Lung (tissue), 12 donors: ENCODE measurements around the gene SLC30A3. TPM values are rescaled to one million over a fixed set of nuclear protein-coding genes. Genes with fewer than 3 reads are reported as not detected.

Source experiments
- ATAC-seq: fragments of 200-7000 bp; cut with Tn5 transposase; one replicate; pipeline ENCODE4 v1.9.1; 2020; ENCODE audit warnings: moderate number of reproducible peaks; ENCODE audit not compliant: insufficient read depth, low FRiP score
- DNase-seq, 3 donors: peaks; one replicate each; pipeline ENCODE4 v3.0.0-alpha.2; 2013 to 2017
- H3K27ac ChIP-seq, 2 donors: one replicate each; pipeline ENCODE4 v1.5.1; 2013; ENCODE audit warnings: mild to moderate bottlenecking in 2 of 2, moderate library complexity in 2 of 2, control low read depth in 1 of 2, inconsistent platforms in 1 of 2, low read depth in 1 of 2, low read length in 1 of 2
- H3K27me3 ChIP-seq, 3 donors: one replicate each; pipeline ENCODE4 v1.5.1; 2013; ENCODE audit warnings: low read length in 2 of 3; ENCODE audit not compliant: control insufficient read depth in 3 of 3, insufficient read depth in 3 of 3
- H3K36me3 ChIP-seq, 4 donors: one replicate each; pipeline ENCODE4 v1.5.1; 2013; ENCODE audit warnings: low read length in 4 of 4, mild to moderate bottlenecking in 1 of 4, moderate library complexity in 1 of 4; ENCODE audit not compliant: control insufficient read depth in 4 of 4, insufficient read depth in 4 of 4
- H3K4me1 ChIP-seq, 5 donors: one replicate each; pipeline ENCODE4 v1.5.1; 2013; ENCODE audit warnings: low read length in 5 of 5, mild to moderate bottlenecking in 2 of 5, moderate library complexity in 1 of 5; ENCODE audit not compliant: control insufficient read depth in 5 of 5, insufficient read depth in 5 of 5
- H3K4me3 ChIP-seq: one replicate; pipeline ENCODE4 v1.5.1; 2013; ENCODE audit warnings: mild to moderate bottlenecking, control low read depth, moderate library complexity
- H3K9ac ChIP-seq, 2 donors: one replicate each; pipeline ENCODE4 v1.5.1; 2013; ENCODE audit warnings: low read length in 2 of 2, control low read depth in 1 of 2; ENCODE audit not compliant: insufficient read depth in 1 of 2
- H3K9me3 ChIP-seq, 4 donors: one replicate each; pipeline ENCODE4 v1.5.1; 2013; ENCODE audit warnings: low read length in 3 of 4, mild to moderate bottlenecking in 1 of 4, moderate library complexity in 1 of 4; ENCODE audit not compliant: control insufficient read depth in 4 of 4, insufficient read depth in 3 of 4
- WGBS, 2 donors: extraction: QIAGEN DNeasy Blood & Tissue Kit; methylation state at CpG; one replicate each; pipeline ENCODE4 v1.1.7; 2013; 5-methylcytosine and 5-hydroxymethylcytosine counted together
- polyA plus RNA-seq, 2 donors: library from polyadenylated mRNA; stranded (reverse); fragments of 200-250 nt; gene quantifications; one replicate each; pipeline ENCODE4 v1.2.1, GENCODE V29; 2013
- total RNA-seq, 2 donors: library from RNA; depleted of rRNA in 1 of 2; stranded (reverse); fragments of >200 nt in 1 of 2; gene quantifications; one replicate each; pipeline ENCODE4 v1.2.1, GENCODE V29; 2014 to 2021
- TF ChIP-seq, protein P1 (sequence below): IDR thresholded peaks from 2 replicates; pipeline ENCODE4 v1.5.1; 2012; ENCODE audit warnings: mild to moderate bottlenecking; ENCODE audit errors: control extremely low read depth, extremely low read depth
- donor health status: control.
- donor health status: control.
- donor health status: Bipolar disorder and iron deficiency.
- donor health status: healthy.
- donor health status: DM: yes; HTN: yes; CAD: no.

Gene SLC30A3
- total and polyA plus RNA-seq, 4 donors = 0.11 to 0.77 (median 0.34) TPM

DNA sequence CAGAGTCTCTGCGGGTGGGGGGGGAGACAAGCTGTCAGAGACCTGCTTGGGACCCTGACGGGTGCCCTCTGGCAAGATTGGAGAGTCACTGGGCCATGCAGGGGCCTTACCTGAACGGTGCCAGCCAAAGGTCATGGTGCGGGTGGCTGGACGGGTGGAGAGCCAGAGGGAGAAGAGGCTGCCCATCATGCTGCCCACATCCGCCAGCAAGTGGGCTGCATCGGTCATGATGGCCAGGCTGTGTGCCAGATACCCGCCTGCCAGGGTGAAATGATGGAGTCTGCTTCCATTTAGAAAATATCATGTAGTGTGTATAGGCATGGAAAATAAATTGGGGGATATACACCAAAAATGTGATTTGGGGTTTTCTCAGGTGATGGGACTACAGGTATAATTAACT, 4.8 kb downstream of the SLC30A3 start:
- Histone ChIP-seq H3K9ac (no peak overlapping the region), H3K9me3 (no peaks in the 10 kb centered on the region), H3K27me3 (peaks cover 0 to 56% (median 25%) of the 10 kb centered on the region in 3 donors), H3K4me1 (peaks cover 0 to 7% (median under 1%) of the 10 kb centered on the region in 5 donors), H3K27ac (no peak overlapping the region), H3K36me3 (no peaks in the 10 kb centered on the region), H3K4me3 (no peak overlapping the region)
- 86 to 97% methylated on average over 8 of the region's 8 CpGs for WGBS, 2 donors
- TF ChIP-seq, protein P1, sequence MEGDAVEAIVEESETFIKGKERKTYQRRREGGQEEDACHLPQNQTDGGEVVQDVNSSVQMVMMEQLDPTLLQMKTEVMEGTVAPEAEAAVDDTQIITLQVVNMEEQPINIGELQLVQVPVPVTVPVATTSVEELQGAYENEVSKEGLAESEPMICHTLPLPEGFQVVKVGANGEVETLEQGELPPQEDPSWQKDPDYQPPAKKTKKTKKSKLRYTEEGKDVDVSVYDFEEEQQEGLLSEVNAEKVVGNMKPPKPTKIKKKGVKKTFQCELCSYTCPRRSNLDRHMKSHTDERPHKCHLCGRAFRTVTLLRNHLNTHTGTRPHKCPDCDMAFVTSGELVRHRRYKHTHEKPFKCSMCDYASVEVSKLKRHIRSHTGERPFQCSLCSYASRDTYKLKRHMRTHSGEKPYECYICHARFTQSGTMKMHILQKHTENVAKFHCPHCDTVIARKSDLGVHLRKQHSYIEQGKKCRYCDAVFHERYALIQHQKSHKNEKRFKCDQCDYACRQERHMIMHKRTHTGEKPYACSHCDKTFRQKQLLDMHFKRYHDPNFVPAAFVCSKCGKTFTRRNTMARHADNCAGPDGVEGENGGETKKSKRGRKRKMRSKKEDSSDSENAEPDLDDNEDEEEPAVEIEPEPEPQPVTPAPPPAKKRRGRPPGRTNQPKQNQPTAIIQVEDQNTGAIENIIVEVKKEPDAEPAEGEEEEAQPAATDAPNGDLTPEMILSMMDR = no peak
- ATAC-seq (no peak), DNase-seq (no peak)

DNA sequence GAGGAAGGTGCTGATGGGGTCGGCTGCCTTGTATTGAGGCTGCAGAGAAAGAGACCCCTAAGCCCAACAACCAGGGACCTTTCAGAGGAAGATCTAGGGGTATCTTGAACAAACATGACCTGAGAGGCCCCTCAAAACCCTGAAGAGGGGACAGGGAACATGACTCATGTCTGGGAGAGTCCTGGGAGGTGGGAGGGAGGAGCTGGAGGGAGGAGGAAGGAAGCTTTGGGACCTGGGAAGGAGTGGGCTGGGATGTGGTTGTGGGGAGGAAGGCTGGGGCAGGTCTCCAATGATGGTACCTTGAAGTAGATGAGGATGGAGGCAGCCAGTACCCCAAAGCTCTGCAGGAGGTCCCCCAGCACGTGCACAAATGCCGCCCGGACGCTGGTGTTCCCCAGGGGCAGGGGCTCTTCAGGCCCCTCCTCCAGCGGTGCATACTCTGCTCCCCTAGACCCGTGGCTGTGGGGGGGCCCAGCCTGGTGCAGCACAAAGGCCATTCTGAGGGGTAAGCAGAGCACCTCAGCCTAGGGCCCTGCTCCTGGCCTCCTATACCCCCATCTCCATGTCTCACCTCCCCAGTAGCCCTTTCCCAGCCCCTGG, 5.9 kb downstream of the SLC30A3 start:
- H3K27me3 ChIP-seq = peaks cover 0 to 56% (median 25%) of the 10 kb centered on the region in 3 donors
- DNase-seq = no peak
- TF ChIP-seq, protein P1 = no peak

DNA sequence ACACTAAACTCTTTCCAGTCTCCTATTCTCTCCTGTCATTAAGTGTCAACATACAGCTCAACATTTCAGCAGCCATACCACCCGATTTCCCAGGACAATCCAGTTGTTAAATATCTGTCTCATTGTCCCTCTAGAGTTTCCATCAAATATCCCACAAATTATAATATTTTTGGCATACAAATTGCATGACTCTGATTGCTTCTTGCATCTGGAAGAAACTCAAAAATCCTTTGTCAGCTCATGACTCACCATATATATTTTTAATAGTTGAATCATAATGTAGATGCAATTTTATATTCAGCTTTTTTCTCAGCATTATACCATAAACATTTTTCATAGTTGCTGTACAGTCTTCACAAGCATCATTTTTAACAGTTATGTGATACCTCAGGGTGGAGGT, 7.2 kb downstream of the SLC30A3 start:
- Histone ChIP-seq H3K4me3 (no peak overlapping the region), H3K9me3 (no peaks in the 10 kb centered on the region), H3K27me3 (peaks cover 0 to 43% (median 17%) of the 10 kb centered on the region in 3 donors), H3K36me3 (no peaks in the 10 kb centered on the region), H3K27ac (no peak overlapping the region), H3K9ac (no peak overlapping the region), H3K4me1 (no peaks in the 10 kb centered on the region)
- WGBS, 2 donors = 34 to 82% methylated on average over 1 of the region's 1 CpG
- TF ChIP-seq, protein P1 = no peak
- DNase-seq (no peak), ATAC-seq (no peak)

More for the DNA sequence above, 5.9 kb downstream of the SLC30A3 start:
- Histone ChIP-seq H3K9me3 (no peaks in the 10 kb centered on the region), H3K4me3 (no peak overlapping the region), H3K4me1 (peaks cover 0 to 1% (median 0%) of the 10 kb centered on the region in 5 donors), H3K9ac (no peak overlapping the region), H3K36me3 (no peaks in the 10 kb centered on the region), H3K27ac (no peak overlapping the region)
- no peak for ATAC-seq
- 77 to 81% methylated on average over 7 of the region's 7 CpGs for WGBS, 2 donors

DNA sequence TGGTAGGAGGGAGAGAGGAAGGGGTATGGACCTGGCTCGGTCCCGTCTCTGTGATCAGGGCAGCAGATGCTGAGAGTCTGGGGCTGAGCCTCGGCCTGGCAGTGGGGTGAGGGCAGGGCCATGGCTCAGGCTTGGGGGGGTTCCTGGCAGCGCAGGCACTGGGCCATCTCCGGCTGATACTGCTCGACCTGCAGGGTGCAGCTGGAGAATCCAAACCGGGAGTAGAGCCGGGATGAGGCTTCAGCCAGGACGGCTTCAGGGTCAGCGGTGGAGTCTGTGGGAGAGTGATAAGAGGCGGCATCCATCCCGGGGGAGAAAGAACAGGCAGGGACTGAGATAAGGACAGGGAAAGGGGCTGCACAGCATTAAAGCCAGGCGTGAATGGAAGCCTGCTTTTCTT, 7.7 kb downstream of the SLC30A3 start:
- 45 to 50% methylated on average over 13 of the region's 13 CpGs for WGBS, 2 donors
- Histone ChIP-seq H3K4me3 (no peak overlapping the region), H3K27me3 (peaks cover 0 to 38% (median 12%) of the 10 kb centered on the region in 3 donors), H3K9ac (no peak overlapping the region), H3K4me1 (no peaks in the 10 kb centered on the region), H3K36me3 (no peaks in the 10 kb centered on the region), H3K9me3 (no peaks in the 10 kb centered on the region), H3K27ac (no peak overlapping the region)
- ATAC-seq = no peak
- DNase-seq = no peak
- TF ChIP-seq, protein P1 = no peak
